H1 (cell line): ENCODE results near the gene KCTD16. TPM values are rescaled to one million over a fixed set of nuclear protein-coding genes. Genes with fewer than 3 reads are reported as not detected.

Experiments
- CTCF ChIA-PET: fragments of 300-600 bp; sonication (Branson Sonifier 250); formaldehyde crosslinking; loops from one replicate; lab custom pipeline; 2021; ENCODE audit not compliant: partially characterized antibody; lab: Charles Lee
- POLR2A ChIA-PET: fragments of 300-600 bp; sonication (Branson Sonifier 250); formaldehyde crosslinking; loops from one replicate; lab custom pipeline; 2021; ENCODE audit warnings: inconsistent platforms; ENCODE audit not compliant: partially characterized antibody; lab: Charles Lee
- DNase-seq, 2 experiments: peaks; one replicate each; pipeline versions ENCODE4 v3.0.0 to v3.0.0-alpha.2; 2010 to 2022; ENCODE audit warnings: low spot score in 2 of 2, low read depth in 1 of 2, mixed read lengths in 1 of 2
- FAIRE-seq: peaks from 2 replicates; lab custom pipeline; 2011; peaks lifted over from hg19 to GRCh38; lab: Jason Lieb, UNC
- H2AFZ ChIP-seq: 2 replicates; pipeline ENCODE4 v1.8.1; 2012; ENCODE audit warnings: low read length, inconsistent platforms
- H2AK5ac ChIP-seq: 2 replicates; pipeline ENCODE4 v1.6.1; 2013; ENCODE audit warnings: low read depth, low read length
- H2BK120ac ChIP-seq: replicated peaks from 2 replicates; pipeline ENCODE3; 2013; ENCODE audit warnings: low read depth, low read length, inconsistent platforms
- H2BK12ac ChIP-seq: 2 replicates; pipeline ENCODE4 v1.6.1; 2013; ENCODE audit warnings: low read depth, low read length
- H2BK15ac ChIP-seq: 2 replicates; pipeline ENCODE4 v1.6.1; 2013; ENCODE audit warnings: low read length
- H2BK20ac ChIP-seq: 2 replicates; pipeline ENCODE4 v1.6.1; 2013; ENCODE audit warnings: low read length
- H2BK5ac ChIP-seq: 2 replicates; pipeline ENCODE4 v1.6.1; 2013; ENCODE audit warnings: low read depth, low read length
- H3K14ac ChIP-seq: 2 replicates; pipeline ENCODE4 v1.6.1; 2013; ENCODE audit warnings: inconsistent platforms; ENCODE audit not compliant: insufficient read length
- H3K18ac ChIP-seq: 2 replicates; pipeline ENCODE4 v1.6.1; 2013; ENCODE audit warnings: low read length; ENCODE audit errors: extremely low read depth
- H3K23ac ChIP-seq: 2 replicates; pipeline ENCODE4 v1.6.1; 2013; ENCODE audit warnings: inconsistent platforms; ENCODE audit not compliant: insufficient read length
- H3K23me2 ChIP-seq: 2 replicates; pipeline ENCODE4 v1.6.1; 2013; ENCODE audit warnings: low read depth, low read length
- H3K27ac ChIP-seq: 2 replicates; pipeline ENCODE4 v1.6.1; 2011; ENCODE audit warnings: low read depth, low read length, inconsistent platforms
- H3K27me3 ChIP-seq, 4 experiments: replicated peaks in 1 of 4; 1 replicate in 1 of 4; 2 replicates in 3 of 4; pipeline versions ENCODE4 v1.6.1 to v1.8.1; 2011 to 2013; ENCODE audit warnings: low read length in 3 of 4, mild to moderate bottlenecking in 3 of 4, inconsistent platforms in 2 of 4, mixed read lengths in 2 of 4, moderate library complexity in 1 of 4; ENCODE audit not compliant: control insufficient read depth in 3 of 4, insufficient read depth in 3 of 4; ENCODE audit errors: extremely low read depth in 1 of 4
- H3K36me3 ChIP-seq, 4 experiments: 2 replicates each; pipeline versions ENCODE4 v1.6.1 to v1.8.1; 2011 to 2013; ENCODE audit warnings: mild to moderate bottlenecking in 4 of 4, low read length in 3 of 4, moderate library complexity in 2 of 4, control low read depth in 1 of 4, inconsistent platforms in 1 of 4; ENCODE audit not compliant: insufficient read depth in 4 of 4, control insufficient read depth in 2 of 4
- H3K4ac ChIP-seq: replicated peaks from 2 replicates; pipeline ENCODE3; 2013; ENCODE audit warnings: low read length, low read depth, mixed read lengths, inconsistent platforms; ENCODE audit not compliant: insufficient read length
- H3K4me1 ChIP-seq, 4 experiments: replicated peaks in 1 of 4; 1 replicate in 1 of 4; 2 replicates in 3 of 4; pipeline versions ENCODE4 v1.6.1 to v1.8.1; 2011 to 2013; ENCODE audit warnings: low read length in 3 of 4, inconsistent platforms in 2 of 4, mixed read lengths in 1 of 4; ENCODE audit not compliant: insufficient read depth in 4 of 4, control insufficient read depth in 3 of 4
- H3K4me2 ChIP-seq, 2 experiments: 2 replicates each; pipeline versions ENCODE4 v1.6.1 to v1.8.1; 2011 to 2013; ENCODE audit warnings: low read depth in 2 of 2, low read length in 2 of 2, control low read depth in 1 of 2, inconsistent platforms in 1 of 2, mild to moderate bottlenecking in 1 of 2; ENCODE audit not compliant: insufficient read depth in 1 of 2
- H3K4me3 ChIP-seq, 4 experiments: fragments of 200-600, 300-600 bp in 1 of 4; sonication (generic), shearing (Covaris generic), sonication (Bioruptor Twin) in 1 of 4; 2 replicates each; pipeline versions ENCODE4 v1.5.1 to v1.8.1; 2011 to 2016; ENCODE audit warnings: low read length in 4 of 4, low read depth in 3 of 4, control low read depth in 2 of 4, inconsistent platforms in 2 of 4, mild to moderate bottlenecking in 2 of 4, mixed read lengths in 1 of 4, moderate library complexity in 1 of 4; ENCODE audit not compliant: insufficient read depth in 2 of 4; ENCODE audit errors: extremely low read depth in 1 of 4
- H3K56ac ChIP-seq: replicated peaks from 2 replicates; pipeline ENCODE3; 2013; ENCODE audit warnings: low read depth, mild to moderate bottlenecking, mixed read lengths, low read length, inconsistent platforms; ENCODE audit not compliant: insufficient read length
- H3K79me1 ChIP-seq: 2 replicates; pipeline ENCODE4 v1.6.1; 2013; ENCODE audit warnings: low read depth, low read length, control low read depth
- H3K79me2 ChIP-seq, 2 experiments: 2 replicates each; pipeline versions ENCODE4 v1.6.1 to v1.8.1; 2012 to 2013; ENCODE audit warnings: low read length in 2 of 2, mild to moderate bottlenecking in 2 of 2, inconsistent platforms in 1 of 2; ENCODE audit not compliant: insufficient read depth in 2 of 2, control insufficient read depth in 1 of 2
- H3K9ac ChIP-seq, 4 experiments: replicated peaks in 1 of 4; 1 replicate in 1 of 4; 2 replicates in 3 of 4; pipeline versions ENCODE4 v1.6.1 to v1.8.1; 2011 to 2013; ENCODE audit warnings: low read depth in 3 of 4, low read length in 3 of 4, control low read depth in 2 of 4, mild to moderate bottlenecking in 2 of 4, moderate library complexity in 2 of 4, inconsistent platforms in 1 of 4; ENCODE audit errors: extremely low read depth in 1 of 4
- H3K9me3 ChIP-seq, 2 experiments: 2 replicates each; pipeline versions ENCODE4 v1.6.1 to v1.8.1; 2012 to 2013; ENCODE audit warnings: mild to moderate bottlenecking in 2 of 2, moderate library complexity in 2 of 2, control low read depth in 1 of 2, inconsistent platforms in 1 of 2, low read depth in 1 of 2, low read length in 1 of 2, mixed read lengths in 1 of 2; ENCODE audit not compliant: insufficient read depth in 2 of 2
- H4K20me1 ChIP-seq, 2 experiments: replicated peaks in 1 of 2; 2 replicates each; pipeline versions ENCODE3 to v1.8.1; 2011 to 2013; ENCODE audit warnings: inconsistent platforms in 2 of 2, low read length in 2 of 2, mild to moderate bottlenecking in 1 of 2; ENCODE audit not compliant: insufficient read depth in 2 of 2, control insufficient read depth in 1 of 2
- H4K5ac ChIP-seq: 2 replicates; pipeline ENCODE4 v1.6.1; 2013; ENCODE audit warnings: low read length, low read depth, mixed read lengths, inconsistent platforms; ENCODE audit not compliant: insufficient read length
- H4K8ac ChIP-seq: 2 replicates; pipeline ENCODE4 v1.8.0; 2013; ENCODE audit warnings: mild to moderate bottlenecking, moderate library complexity, low read length, inconsistent platforms; ENCODE audit not compliant: insufficient read depth; ENCODE audit errors: extremely low read depth
- H4K91ac ChIP-seq: replicated peaks from 2 replicates; pipeline ENCODE3; 2013; ENCODE audit warnings: low read length, mixed read lengths, inconsistent platforms; ENCODE audit not compliant: insufficient read length
- BACH1 ChIP-seq: IDR thresholded peaks from 2 replicates; pipeline ENCODE4 v1.6.1; 2012; ENCODE audit warnings: low read length, improper control_type of control experiment
- BRCA1 ChIP-seq: IDR thresholded peaks from 2 replicates; pipeline ENCODE4 v1.6.1; 2012; ENCODE audit warnings: low read depth, low read length, improper control_type of control experiment
- CHD1 ChIP-seq: IDR thresholded peaks from 2 replicates; pipeline ENCODE4 v1.6.1; 2012; ENCODE audit warnings: low read depth, low read length, improper control_type of control experiment
- FOSL1 ChIP-seq: IDR thresholded peaks from 2 replicates; pipeline ENCODE4 v1.6.1; 2011; ENCODE audit warnings: mild to moderate bottlenecking, low read depth, low read length, moderate library complexity; ENCODE audit not compliant: insufficient read depth
- NANOG ChIP-seq: IDR thresholded peaks from 2 replicates; pipeline ENCODE4 v1.6.1; 2011; ENCODE audit warnings: low read length, low read depth, mild to moderate bottlenecking, inconsistent platforms; ENCODE audit not compliant: insufficient read depth, poor library complexity, severe bottlenecking
- RAD21 ChIP-seq, 2 experiments: IDR thresholded peaks in 1 of 2; conservative IDR thresholded peaks in 1 of 2; 2 replicates each; pipeline ENCODE4 v1.6.1; 2011; ENCODE audit warnings: low read depth in 2 of 2, low read length in 2 of 2, improper control_type of control experiment in 1 of 2, inconsistent platforms in 1 of 2, mild to moderate bottlenecking in 1 of 2, moderate library complexity in 1 of 2
- RBBP5 ChIP-seq: IDR thresholded peaks from 2 replicates; pipeline ENCODE4 v1.7.1; 2012; ENCODE audit warnings: low read depth, mild to moderate bottlenecking, inconsistent platforms, low read length, moderate library complexity, borderline replicate concordance
- RNF2 ChIP-seq: fragments of 200-900, 300-1000 bp; sonication (generic); IDR thresholded peaks from 2 replicates; pipeline ENCODE4 v1.7.1; 2016; ENCODE audit warnings: borderline replicate concordance, low read depth, mild to moderate bottlenecking, antibody characterized with exemption, low read length; ENCODE audit not compliant: poor library complexity, severe bottlenecking; ENCODE audit errors: missing control alignments
- SAP30 ChIP-seq: fragments of 300-600 bp; sonication (generic); IDR thresholded peaks from 2 replicates; pipeline ENCODE4 v1.7.1; 2012; ENCODE audit warnings: low read length, moderate library complexity, mild to moderate bottlenecking, inconsistent platforms; ENCODE audit not compliant: insufficient read depth, insufficient replicate concordance
- SP1 ChIP-seq: IDR thresholded peaks from 2 replicates; pipeline ENCODE4 v1.6.1; 2011; ENCODE audit warnings: low read depth, low read length
- SP2 ChIP-seq: IDR thresholded peaks from 2 replicates; pipeline ENCODE4 v1.6.1; 2012; ENCODE audit warnings: mild to moderate bottlenecking, low read length, inconsistent platforms
- TAF1 ChIP-seq: IDR thresholded peaks from 2 replicates; pipeline ENCODE4 v1.6.1; 2011; ENCODE audit warnings: mild to moderate bottlenecking, low read depth, low read length
- TAF7 ChIP-seq: optimal IDR thresholded peaks from 2 replicates; pipeline ENCODE3; 2011; ENCODE audit warnings: low read depth, mild to moderate bottlenecking, inconsistent platforms, low read length, moderate library complexity, borderline replicate concordance
- polyA plus RNA-seq, 7 experiments: library from polyadenylated mRNA; depleted of rRNA in 3 of 7; stranded (reverse) in 5 of 7; unstranded in 2 of 7; fragments of >200 nt in 5 of 7; fragments of 200-250 nt in 2 of 7; gene quantifications; 1 replicate in 5 of 7; 2 replicates in 1 of 7; 4 replicates in 1 of 7; pipeline versions ENCODE4 v1.2.1 to v1.2.3, GENCODE V29; 2011 to 2013; ENCODE audit warnings: missing spikeins in 2 of 7, mixed read lengths in 2 of 7
- total RNA-seq: library from RNA; stranded (reverse); fragmentation: NEBNext Ultra II Directional; extraction: Animal tissue kit (Norgen Biotek cat#: 25700); gene quantifications from 2 replicates; pipeline ENCODE4 v1.2.1, GENCODE V29; 2021
- TF ChIP-seq, protein P1 (sequence below): IDR thresholded peaks from 2 replicates; pipeline ENCODE4 v1.6.1; 2011; ENCODE audit warnings: low read depth, mild to moderate bottlenecking, low read length; ENCODE audit not compliant: insufficient read depth

The KCTD16 gene
- total and polyA plus RNA-seq, 2 of the 8 experiments (the other 6 are each of a cell fraction or from before 2014, with no cell fraction given): 0.03 to 0.24 TPM

GRCh38 chr5:144192661-144193060 lies 22.0 kb downstream of the KCTD16 start:
- Histone ChIP-seq H3K9ac (no peak overlapping the region), H4K8ac (no peak overlapping the region), H3K23ac (no peak overlapping the region), H3K56ac (no peak overlapping the region), H2BK20ac (no peak overlapping the region), H3K79me2 (no peaks in the 10 kb centered on the region), H2BK120ac (no peak overlapping the region), H3K14ac (no peak overlapping the region), H3K18ac (no peak overlapping the region), H2BK5ac (no peak overlapping the region), H2AK5ac (no peak overlapping the region), H4K91ac (no peak overlapping the region), H3K4ac (no peak overlapping the region), H4K20me1 (no peaks in the 10 kb centered on the region), H3K4me1 (peaks cover 0 to 2% (median 0%) of the 10 kb centered on the region in 4 experiments; a peak in 1 of 7 replicates), H3K4me3 (no peak overlapping the region), H3K36me3 (no peaks in the 10 kb centered on the region), H3K23me2 (no peaks in the 10 kb centered on the region), H2AFZ (no peak overlapping the region), H3K9me3 (no peaks in the 10 kb centered on the region), H4K5ac (no peak overlapping the region), H3K27ac (no peak overlapping the region), H2BK12ac (no peak overlapping the region), H3K79me1 (no peaks in the 10 kb centered on the region), H3K4me2 (no peak overlapping the region), H3K27me3 (no peaks in the 10 kb centered on the region), H2BK15ac (no peak overlapping the region)
- DNase-seq: no peak
- CTCF ChIA-PET: interaction anchor here (0.8 to 5.7 kb wide), 11 partner anchors 9 to 392 kb away, joined by 3 to 33 read pairs (median 4); partner anchors contain the start of genes KCTD16 and YIPF5
- POLR2A ChIA-PET: no interaction called here
- no peak for FAIRE-seq
- TF ChIP-seq SAP30 (no peak), RNF2 (no peak), RBBP5 (no peak), TAF7 (no peak), SP2 (no peak), CHD1 (no peak), BRCA1 (no peak), NANOG (no peak), RAD21 (IDR thresholded peaks at IDR 0.05 in 1 of 2, conservative IDR thresholded peaks at IDR 0.05 in 1 of 2; ENCODE audit: low read depth in 2 of 2, low read length in 2 of 2) (no peak), TAF1 (no peak), FOSL1 (no peak), SP1 (no peak), BACH1 (no peak)
- TF ChIP-seq, protein P1, sequence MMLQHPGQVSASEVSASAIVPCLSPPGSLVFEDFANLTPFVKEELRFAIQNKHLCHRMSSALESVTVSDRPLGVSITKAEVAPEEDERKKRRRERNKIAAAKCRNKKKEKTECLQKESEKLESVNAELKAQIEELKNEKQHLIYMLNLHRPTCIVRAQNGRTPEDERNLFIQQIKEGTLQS: no peak
